DOHH2 (cell line): ENCODE measurements around the gene NXPH4.

Source experiments
- CTCF ChIP-seq: fragments of 200-600 bp; sonication (generic); IDR thresholded peaks from one replicate; pipeline ENCODE4 v1.5.1; 2014; ENCODE audit warnings: antibody characterized with exemption, mild to moderate bottlenecking, low read depth, low read length; ENCODE audit not compliant: poor library complexity, severe bottlenecking
- EZH2phosphoT487 ChIP-seq: fragments of 200-600 bp; sonication (generic); IDR thresholded peaks from 2 replicates; pipeline ENCODE4 v1.6.1; 2017; ENCODE audit warnings: borderline replicate concordance, mild to moderate bottlenecking, antibody characterized with exemption, low read length, moderate library complexity, mixed read lengths

GRCh38 chr12:57247041-57247440 is 30.4 kb downstream of the NXPH4 start:
- no peak for TF ChIP-seq CTCF
- TF ChIP-seq EZH2phosphoT487, result no peak
